Measurements from ENCODE around the gene GPR42.
"Not testable (repeated sequence)": the region's sequence is repeated elsewhere in the genome, so short reads cannot be mapped to it uniquely, and the experiment has no call there.

DNA sequence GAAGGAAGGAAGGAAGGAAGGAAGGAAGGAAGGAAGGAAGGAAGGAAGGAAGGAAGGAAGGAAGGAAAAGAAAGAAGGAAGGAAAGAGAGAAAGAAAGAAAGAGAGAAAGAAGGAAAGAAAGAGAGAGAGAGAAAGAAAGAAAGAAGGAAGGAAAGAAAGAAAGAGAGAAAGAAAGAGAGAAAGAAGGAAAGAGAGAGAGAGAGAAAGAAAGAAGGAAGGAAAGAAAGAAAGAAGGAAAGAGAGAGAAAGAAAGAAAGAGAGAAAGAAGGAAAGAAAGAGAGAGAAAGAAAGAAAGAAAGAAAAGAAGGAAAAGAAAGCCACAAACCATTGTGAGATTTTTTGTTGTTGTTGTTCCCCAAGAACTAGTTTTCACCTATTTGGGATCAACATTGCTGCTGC is 3.2 kb downstream of the GPR42 start:
- TF ChIP-seq MYC (IDR thresholded peaks at IDR 0.05; ENCODE audit: borderline replicate concordance, low read length); EP300 (IDR thresholded peaks at IDR 0.05); JUNB (IDR thresholded peaks at IDR 0.05); POLR2A (IDR thresholded peaks at IDR 0.05; ENCODE audit: low read length); KDM1A (IDR thresholded peaks at IDR 0.05; ENCODE audit: low read depth); SREBF2 (IDR thresholded peaks at IDR 0.05); ZFP36 (IDR thresholded peaks at IDR 0.05; ENCODE audit: borderline replicate concordance, partially characterized antibody); HOXA7 (CRISPR knock-in tag; IDR thresholded peaks at IDR 0.05); RFX5 (IDR thresholded peaks at IDR 0.05): not testable (repeated sequence)
- TF ChIP-seq, protein P1, sequence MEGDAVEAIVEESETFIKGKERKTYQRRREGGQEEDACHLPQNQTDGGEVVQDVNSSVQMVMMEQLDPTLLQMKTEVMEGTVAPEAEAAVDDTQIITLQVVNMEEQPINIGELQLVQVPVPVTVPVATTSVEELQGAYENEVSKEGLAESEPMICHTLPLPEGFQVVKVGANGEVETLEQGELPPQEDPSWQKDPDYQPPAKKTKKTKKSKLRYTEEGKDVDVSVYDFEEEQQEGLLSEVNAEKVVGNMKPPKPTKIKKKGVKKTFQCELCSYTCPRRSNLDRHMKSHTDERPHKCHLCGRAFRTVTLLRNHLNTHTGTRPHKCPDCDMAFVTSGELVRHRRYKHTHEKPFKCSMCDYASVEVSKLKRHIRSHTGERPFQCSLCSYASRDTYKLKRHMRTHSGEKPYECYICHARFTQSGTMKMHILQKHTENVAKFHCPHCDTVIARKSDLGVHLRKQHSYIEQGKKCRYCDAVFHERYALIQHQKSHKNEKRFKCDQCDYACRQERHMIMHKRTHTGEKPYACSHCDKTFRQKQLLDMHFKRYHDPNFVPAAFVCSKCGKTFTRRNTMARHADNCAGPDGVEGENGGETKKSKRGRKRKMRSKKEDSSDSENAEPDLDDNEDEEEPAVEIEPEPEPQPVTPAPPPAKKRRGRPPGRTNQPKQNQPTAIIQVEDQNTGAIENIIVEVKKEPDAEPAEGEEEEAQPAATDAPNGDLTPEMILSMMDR (IDR thresholded peaks at IDR 0.05) = not testable (repeated sequence)
- TF ChIP-seq, protein P2, sequence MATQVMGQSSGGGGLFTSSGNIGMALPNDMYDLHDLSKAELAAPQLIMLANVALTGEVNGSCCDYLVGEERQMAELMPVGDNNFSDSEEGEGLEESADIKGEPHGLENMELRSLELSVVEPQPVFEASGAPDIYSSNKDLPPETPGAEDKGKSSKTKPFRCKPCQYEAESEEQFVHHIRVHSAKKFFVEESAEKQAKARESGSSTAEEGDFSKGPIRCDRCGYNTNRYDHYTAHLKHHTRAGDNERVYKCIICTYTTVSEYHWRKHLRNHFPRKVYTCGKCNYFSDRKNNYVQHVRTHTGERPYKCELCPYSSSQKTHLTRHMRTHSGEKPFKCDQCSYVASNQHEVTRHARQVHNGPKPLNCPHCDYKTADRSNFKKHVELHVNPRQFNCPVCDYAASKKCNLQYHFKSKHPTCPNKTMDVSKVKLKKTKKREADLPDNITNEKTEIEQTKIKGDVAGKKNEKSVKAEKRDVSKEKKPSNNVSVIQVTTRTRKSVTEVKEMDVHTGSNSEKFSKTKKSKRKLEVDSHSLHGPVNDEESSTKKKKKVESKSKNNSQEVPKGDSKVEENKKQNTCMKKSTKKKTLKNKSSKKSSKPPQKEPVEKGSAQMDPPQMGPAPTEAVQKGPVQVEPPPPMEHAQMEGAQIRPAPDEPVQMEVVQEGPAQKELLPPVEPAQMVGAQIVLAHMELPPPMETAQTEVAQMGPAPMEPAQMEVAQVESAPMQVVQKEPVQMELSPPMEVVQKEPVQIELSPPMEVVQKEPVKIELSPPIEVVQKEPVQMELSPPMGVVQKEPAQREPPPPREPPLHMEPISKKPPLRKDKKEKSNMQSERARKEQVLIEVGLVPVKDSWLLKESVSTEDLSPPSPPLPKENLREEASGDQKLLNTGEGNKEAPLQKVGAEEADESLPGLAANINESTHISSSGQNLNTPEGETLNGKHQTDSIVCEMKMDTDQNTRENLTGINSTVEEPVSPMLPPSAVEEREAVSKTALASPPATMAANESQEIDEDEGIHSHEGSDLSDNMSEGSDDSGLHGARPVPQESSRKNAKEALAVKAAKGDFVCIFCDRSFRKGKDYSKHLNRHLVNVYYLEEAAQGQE (IDR thresholded peaks at IDR 0.05) = not testable (repeated sequence)
- TF ChIP-seq, protein P3, sequence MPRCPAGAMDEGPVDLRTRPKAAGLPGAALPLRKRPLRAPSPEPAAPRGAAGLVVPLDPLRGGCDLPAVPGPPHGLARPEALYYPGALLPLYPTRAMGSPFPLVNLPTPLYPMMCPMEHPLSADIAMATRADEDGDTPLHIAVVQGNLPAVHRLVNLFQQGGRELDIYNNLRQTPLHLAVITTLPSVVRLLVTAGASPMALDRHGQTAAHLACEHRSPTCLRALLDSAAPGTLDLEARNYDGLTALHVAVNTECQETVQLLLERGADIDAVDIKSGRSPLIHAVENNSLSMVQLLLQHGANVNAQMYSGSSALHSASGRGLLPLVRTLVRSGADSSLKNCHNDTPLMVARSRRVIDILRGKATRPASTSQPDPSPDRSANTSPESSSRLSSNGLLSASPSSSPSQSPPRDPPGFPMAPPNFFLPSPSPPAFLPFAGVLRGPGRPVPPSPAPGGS (IDR thresholded peaks at IDR 0.05) = not testable (repeated sequence)
- TF ChIP-seq, protein P4, sequence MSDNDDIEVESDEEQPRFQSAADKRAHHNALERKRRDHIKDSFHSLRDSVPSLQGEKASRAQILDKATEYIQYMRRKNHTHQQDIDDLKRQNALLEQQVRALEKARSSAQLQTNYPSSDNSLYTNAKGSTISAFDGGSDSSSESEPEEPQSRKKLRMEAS (IDR thresholded peaks at IDR 0.05) = not testable (repeated sequence)
